Kidney (tissue), 14 donors: ENCODE data around the gene MAT2B. TPM values are rescaled to one million over a fixed set of nuclear protein-coding genes. Genes with fewer than 3 reads are reported as not detected.

Experiments used
- DNase-seq, 5 donors: peaks; one replicate each; pipeline ENCODE4 v3.0.0-alpha.2; 2013 to 2020
- FAIRE-seq: peaks from 2 replicates; lab custom pipeline; 2012; peaks lifted over from hg19 to GRCh38; lab: Jason Lieb, UNC
- H3K27ac ChIP-seq, 2 donors: one replicate each; pipeline ENCODE4 v1.7.0; 2013; ENCODE audit warnings: low read depth in 2 of 2, low read length in 2 of 2, inconsistent platforms in 1 of 2
- H3K27me3 ChIP-seq: one replicate; pipeline ENCODE4 v1.7.1; 2013; ENCODE audit warnings: low read length, inconsistent platforms; ENCODE audit not compliant: control insufficient read depth, insufficient read depth
- H3K36me3 ChIP-seq, 3 donors: one replicate each; pipeline versions ENCODE4 v1.7.0 to v1.7.1; 2013; ENCODE audit warnings: low read length in 3 of 3, control low read depth in 1 of 3, inconsistent platforms in 1 of 3; ENCODE audit not compliant: insufficient read depth in 3 of 3, control insufficient read depth in 2 of 3
- H3K4me1 ChIP-seq, 3 donors: one replicate each; pipeline versions ENCODE4 v1.7.0 to v1.7.1; 2013; ENCODE audit warnings: low read length in 3 of 3, inconsistent platforms in 1 of 3, low read depth in 1 of 3; ENCODE audit not compliant: control insufficient read depth in 2 of 3, insufficient read depth in 2 of 3
- H3K4me3 ChIP-seq, 3 donors: one replicate each; pipeline versions ENCODE4 v1.7.0 to v1.8.1; 2013; ENCODE audit warnings: low read length in 3 of 3, control low read depth in 1 of 3, inconsistent platforms in 1 of 3
- H3K9ac ChIP-seq, 3 donors: one replicate each; pipeline versions ENCODE4 v1.7.0 to v1.7.1; 2013; ENCODE audit warnings: low read length in 3 of 3, control low read depth in 1 of 3, inconsistent platforms in 1 of 3
- H3K9me3 ChIP-seq, 3 donors: one replicate each; pipeline versions ENCODE4 v1.7.0 to v1.7.1; 2013; ENCODE audit warnings: low read length in 3 of 3, control low read depth in 1 of 3, inconsistent platforms in 1 of 3; ENCODE audit not compliant: control insufficient read depth in 2 of 3, insufficient read depth in 1 of 3
- CTCF ChIP-seq: IDR thresholded peaks from 3 replicates; pipeline ENCODE4 v1.5.1; 2012; ENCODE audit warnings: mild to moderate bottlenecking, moderate library complexity, borderline replicate concordance; ENCODE audit not compliant: insufficient read depth; ENCODE audit errors: extremely low read depth
- intact Hi-C: fragments of 100-400 bp; cut with DNase I; formaldehyde crosslinking; loops from one replicate; pipeline ENCODE4 v1.11.1; 2022
- polyA plus RNA-seq: library from polyadenylated mRNA; stranded (reverse); fragments of 350-450 nt; fragmentation: Illumina TruSeq; extraction: RNeasy Lipid Tissue Mini Kit (QIAGEN cat#74804); gene quantifications from one replicate; pipeline ENCODE4 v1.2.3, GENCODE V29; 2014; ENCODE audit warnings: low read depth, low replicate concordance; ENCODE audit not compliant: insufficient read depth
- total RNA-seq: library from RNA; stranded (reverse); fragmentation: NEBNext Ultra II Directional; extraction: Animal tissue kit (Norgen Biotek cat#: 25700); gene quantifications from one replicate; pipeline ENCODE4 v1.2.1, GENCODE V29; 2021
- donor health status: control.
- donor health status: control.
- donor health status: control.
- donor health status: control.
- donor health status: control.
- donor health status: DM: yes; HTN: yes; CAD: no.
- donor health status: Normal renal cell carcinoma (clear cell type).

The MAT2B gene
- total and polyA plus RNA-seq, 2 donors from 2014 or later: 80.9 to 84.4 TPM

- H3K9me3 ChIP-seq: no peaks in the 10 kb centered on the region
- intact Hi-C loops: no loop called here
- no peak for TF ChIP-seq CTCF
- no peak for FAIRE-seq
- no peaks in the 10 kb centered on the region for H3K27me3 ChIP-seq
- H3K9ac ChIP-seq: no peak overlapping the region
- H3K4me1 ChIP-seq: no peaks in the 10 kb centered on the region
- no peak for DNase-seq
- no peaks in the 10 kb centered on the region for H3K36me3 ChIP-seq
- no peak overlapping the region for H3K4me3 ChIP-seq
- H3K27ac ChIP-seq: no peak overlapping the region
Observed at GRCh38 chr5:163548649-163549048, 43.2 kb downstream of the MAT2B start.

- Histone ChIP-seq H3K27ac (no peak overlapping the region), H3K4me1 (no peaks in the 10 kb centered on the region), H3K9me3 (no peaks in the 10 kb centered on the region), H3K27me3 (no peaks in the 10 kb centered on the region), H3K4me3 (no peak overlapping the region), H3K36me3 (no peaks in the 10 kb centered on the region), H3K9ac (no peak overlapping the region)
- TF ChIP-seq CTCF: no peak
- no peak for FAIRE-seq
- DNase-seq: no peak
- intact Hi-C loops: no loop called here
Observed at GRCh38 chr5:163551156-163551555, 45.7 kb downstream of the MAT2B start.

- Histone ChIP-seq H3K4me3 (no peak overlapping the region), H3K27ac (no peak overlapping the region), H3K36me3 (no peaks in the 10 kb centered on the region), H3K9me3 (no peaks in the 10 kb centered on the region), H3K27me3 (no peaks in the 10 kb centered on the region), H3K9ac (no peak overlapping the region), H3K4me1 (no peaks in the 10 kb centered on the region)
- no peak for DNase-seq
- TF ChIP-seq CTCF: no peak
- no peak for FAIRE-seq
- intact Hi-C loops: no loop called here
Observed at GRCh38 chr5:163552536-163552935, 47.1 kb downstream of the MAT2B start.

GRCh38 chr5:163561339-163561738 lies 55.9 kb downstream of the MAT2B start:
- H3K4me1 ChIP-seq: peaks cover 0 to 5% (median 0%) of the 10 kb centered on the region in 3 donors
- H3K27ac ChIP-seq: no peak overlapping the region
- H3K9ac ChIP-seq: no peak overlapping the region
- peaks cover 5% of the 10 kb centered on the region for H3K27me3 ChIP-seq
- no peak overlapping the region for H3K4me3 ChIP-seq
- intact Hi-C loops: no loop called here
- FAIRE-seq (no peak), DNase-seq (no peak)
- no peaks in the 10 kb centered on the region for H3K36me3 ChIP-seq
- no peaks in the 10 kb centered on the region for H3K9me3 ChIP-seq
- no peak for TF ChIP-seq CTCF
